NCI-H524 (cell line): ENCODE measurements around the gene CST11.

Source experiments
- DNase-seq, 2 experiments: peaks; one replicate each; lab custom pipeline; 2025; lab: John Stamatoyannopoulos, UW

The CST11 gene

GRCh38 chr20:23419995-23420901 lies 32.4 kb downstream of the CST11 start:
- peak in 1 of 2 experiments; percentile 25 for DNase-seq

DNA sequence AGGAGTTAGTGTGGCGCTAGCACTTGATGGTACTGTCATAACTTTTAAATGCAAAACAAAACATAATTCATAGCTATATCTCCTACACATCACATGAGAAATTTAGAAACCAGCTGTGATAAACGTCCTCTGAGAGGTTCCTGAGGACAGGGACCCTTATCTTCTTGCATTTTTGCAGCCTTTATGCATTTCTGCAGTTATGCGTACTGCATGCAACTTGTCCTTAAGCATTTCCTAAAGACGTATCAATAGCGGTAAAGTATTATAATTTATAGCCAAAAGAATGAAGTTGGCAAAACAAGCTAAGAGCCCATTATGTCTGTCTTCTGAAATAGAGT lies 33.0 kb downstream of the CST11 start:
- DNase-seq, result no peak

GRCh38 chr20:23417861-23418260 lies 34.8 kb downstream of the CST11 start:
- peak; percentile 46 to 92 for DNase-seq

GRCh38 chr20:23415959-23416583 lies 36.6 kb downstream of the CST11 start:
- no peak for DNase-seq

DNA sequence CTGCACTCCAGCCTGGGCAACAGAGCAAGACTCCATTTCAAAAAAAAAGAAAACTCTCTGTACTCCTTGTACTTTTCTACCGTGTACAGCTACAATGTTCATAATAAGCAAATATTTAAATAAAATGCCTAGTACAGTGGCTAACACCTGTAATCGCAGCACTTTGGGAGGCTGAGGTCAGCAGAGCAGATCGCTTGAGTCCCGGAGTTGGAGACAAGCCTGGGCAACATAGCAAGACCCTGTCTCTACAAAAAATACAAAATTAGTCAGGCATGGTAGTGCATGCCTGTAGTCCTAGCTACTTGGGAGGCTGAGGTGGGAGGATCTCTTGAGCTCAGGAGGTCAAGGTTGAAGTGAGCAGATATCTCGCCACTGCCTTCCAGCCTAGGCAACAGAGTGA lies 37.1 kb downstream of the CST11 start:
- no peak for DNase-seq

DNA sequence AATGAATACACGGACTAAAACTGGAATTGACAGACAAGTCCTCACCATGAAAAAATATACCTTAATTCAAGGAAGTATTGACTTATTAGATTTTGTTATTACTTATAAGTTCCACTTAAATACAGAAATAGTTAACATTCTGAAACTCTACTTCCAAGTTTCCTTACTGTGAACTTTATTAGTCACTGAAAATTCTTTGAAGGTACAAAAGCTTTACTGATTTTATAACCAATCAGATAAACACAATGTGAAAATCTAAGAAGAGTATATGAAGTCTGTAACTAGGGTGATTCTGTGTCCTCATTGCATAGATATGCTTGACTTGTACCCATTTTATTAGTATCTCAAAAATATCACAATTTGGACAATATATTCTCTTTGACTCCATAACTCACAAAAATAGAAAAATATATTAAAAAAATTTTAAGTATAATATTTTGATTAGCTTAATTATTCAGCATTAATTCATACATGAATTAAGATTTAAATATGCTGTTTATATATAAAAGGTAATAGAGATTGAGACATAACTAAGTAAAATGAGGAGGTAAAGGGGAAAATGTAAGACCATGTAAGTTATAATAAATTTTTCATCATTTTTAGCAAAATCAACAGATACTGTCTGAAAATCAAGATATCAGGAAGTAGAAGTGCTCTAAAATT lies 38.0 kb downstream of the CST11 start:
- DNase-seq, result no peak

- no peak for DNase-seq
These were observed 38.7 kb downstream of the CST11 start for GRCh38 chr20:23413862-23414422.

DNA sequence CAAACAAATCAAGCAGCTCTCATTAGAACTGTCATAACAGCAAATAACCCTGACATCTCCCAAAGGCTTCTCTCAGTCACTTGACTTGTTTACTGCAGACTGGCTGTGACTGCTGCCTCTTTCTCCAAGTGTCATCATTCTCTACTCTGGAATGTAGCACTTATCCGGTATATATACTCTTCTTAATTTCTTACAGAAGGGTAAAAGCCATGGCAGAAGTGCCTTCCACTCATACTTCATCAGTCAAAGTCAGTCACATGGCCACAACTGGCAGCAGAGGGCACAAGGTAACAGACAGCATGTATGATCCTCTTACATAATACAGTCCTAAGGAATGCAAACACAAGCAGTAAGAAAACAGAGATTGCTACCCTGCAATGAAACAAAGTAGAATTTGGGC lies 40.6 kb downstream of the CST11 start:
- peak; percentile 12 to 45 for DNase-seq

- DNase-seq, result no peak
These were observed 41.6 kb downstream of the CST11 start for GRCh38 chr20:23410916-23411695.

DNA sequence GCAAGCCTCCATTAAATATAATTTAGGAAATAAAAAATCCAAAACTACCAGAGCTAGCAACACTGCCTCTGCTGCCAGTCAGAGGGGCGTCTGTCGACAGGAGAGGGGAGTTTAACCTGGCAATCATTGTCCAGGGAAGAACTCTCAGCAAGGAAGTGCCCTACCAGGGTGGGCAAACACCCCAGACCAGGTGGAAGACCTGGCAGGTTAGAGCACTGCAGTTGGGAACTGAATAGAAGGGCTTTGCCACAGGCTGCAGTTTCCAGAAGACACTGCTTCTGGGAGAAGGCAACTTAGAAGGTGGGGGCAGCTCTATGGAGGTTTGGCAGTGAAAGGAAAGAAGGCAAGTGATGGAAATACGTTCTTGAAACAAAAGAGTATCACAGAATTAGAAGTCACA lies 42.9 kb downstream of the CST11 start:
- DNase-seq, result no peak

DNA sequence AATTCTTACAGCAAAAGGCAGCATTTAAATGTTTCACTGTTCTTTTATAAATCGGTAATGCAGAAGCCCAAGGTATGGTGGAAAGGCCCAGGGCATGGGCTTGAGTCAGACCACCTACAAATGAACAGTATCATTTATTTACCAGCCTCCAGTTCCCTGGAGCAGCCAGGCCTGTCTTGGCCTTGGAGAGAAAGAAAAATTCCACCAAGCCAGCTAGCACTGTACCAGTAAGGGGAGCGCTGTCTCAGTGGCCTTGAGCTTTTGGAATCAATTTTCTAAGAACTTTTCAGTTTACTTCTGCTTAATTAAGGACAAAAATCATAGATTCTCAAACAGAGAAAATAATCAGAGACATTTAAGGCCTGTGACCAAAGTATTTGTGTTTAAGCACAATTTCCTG lies 43.7 kb downstream of the CST11 start:
- no peak for DNase-seq

DNA sequence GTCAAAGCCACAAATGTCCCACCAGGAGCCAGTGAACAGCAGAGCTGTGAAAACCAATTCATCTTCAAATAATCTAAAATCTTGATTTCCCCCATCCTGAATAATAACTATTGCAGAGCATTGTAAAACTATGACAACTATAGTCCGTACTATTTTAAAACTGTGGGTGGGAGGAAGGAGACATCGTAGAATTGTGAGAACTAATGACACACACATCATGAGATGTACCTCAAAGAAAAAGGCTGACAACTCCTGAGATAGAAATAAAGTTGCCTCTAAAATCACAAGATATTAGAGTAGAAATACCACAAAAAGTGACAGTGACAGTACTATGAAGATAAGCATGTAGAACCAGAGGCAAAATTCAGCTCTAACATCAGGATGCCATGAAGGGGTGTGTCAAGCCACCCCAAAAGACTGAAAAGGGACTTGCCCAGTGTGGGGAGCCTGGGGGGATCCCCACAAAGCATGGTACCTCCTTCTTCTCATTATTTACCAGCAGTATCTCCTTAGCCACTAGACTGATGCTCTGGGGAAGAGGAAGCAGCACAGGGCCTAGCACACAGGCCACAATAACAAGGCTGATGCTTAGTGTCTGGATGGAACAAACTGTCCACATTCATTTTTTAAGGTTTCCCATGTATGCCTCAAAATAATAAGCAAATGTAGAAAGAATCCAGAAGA lies 44.8 kb downstream of the CST11 start:
- DNase-seq, result no peak

DNA sequence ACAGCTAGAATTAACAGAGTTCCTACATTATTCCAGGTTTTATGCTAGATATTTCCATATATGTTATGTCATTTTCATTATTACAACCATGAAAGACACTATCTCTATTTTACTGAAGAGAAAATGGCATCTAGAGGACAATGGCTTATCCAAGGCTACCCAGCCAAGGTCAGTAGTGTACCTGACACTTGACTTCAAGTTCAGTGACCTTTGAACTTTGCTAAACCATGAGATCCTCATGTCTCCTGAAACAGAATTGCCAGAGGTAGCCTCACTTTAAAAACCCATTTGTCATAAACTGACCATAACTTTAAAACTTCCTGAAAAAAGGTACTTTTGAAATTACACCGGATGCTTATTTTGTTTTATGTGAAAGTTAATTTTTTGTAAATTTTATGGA lies 45.8 kb downstream of the CST11 start:
- no peak for DNase-seq

DNA sequence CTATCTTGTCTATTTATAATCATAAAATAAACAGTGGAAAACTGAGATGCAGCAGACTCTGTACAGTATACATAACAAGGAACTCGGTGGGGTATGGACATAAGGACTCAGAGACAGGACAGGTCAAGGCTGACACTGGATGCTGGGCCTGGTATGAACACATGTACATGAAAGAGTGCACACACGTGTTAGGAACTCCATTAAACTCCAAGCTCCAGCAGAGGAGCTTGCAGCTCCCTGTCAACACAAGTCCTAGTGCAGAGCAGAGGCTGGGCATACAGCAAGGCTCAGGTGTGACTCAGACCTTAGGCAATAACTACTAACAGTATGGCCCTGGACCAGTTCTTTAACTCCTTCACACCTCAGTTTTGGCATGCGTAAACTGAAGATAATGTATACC lies 48.5 kb downstream of the CST11 start:
- no peak for DNase-seq

DNA sequence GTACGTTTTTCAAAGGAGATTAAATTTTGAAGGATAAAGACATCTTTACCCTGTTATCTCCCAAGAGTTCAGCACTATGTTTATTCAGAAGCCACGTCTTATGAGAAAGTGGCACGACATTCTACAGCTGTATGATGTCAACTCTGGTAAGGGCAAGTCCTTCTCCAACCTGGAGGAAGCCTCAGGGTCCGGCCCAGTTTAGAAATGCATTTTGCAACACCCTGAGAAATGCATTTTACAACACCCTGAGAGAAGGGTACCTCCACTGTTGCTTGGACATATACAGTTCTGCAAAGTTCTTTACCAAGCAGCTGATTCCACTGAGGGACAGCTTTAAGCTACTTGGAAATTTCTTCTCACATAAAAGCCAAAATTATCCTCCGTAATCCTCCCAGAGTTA lies 48.9 kb downstream of the CST11 start:
- DNase-seq, result no peak

- DNase-seq, result no peak
These were observed 51.6 kb downstream of the CST11 start for GRCh38 chr20:23401051-23401450.
